Mucosa of descending colon (tissue), 3 donors: ENCODE measurements around the gene BCAT1. TPM values are rescaled to one million over a fixed set of nuclear protein-coding genes. Genes with fewer than 3 reads are reported as not detected.

Experiments
- ATAC-seq: fragments of 200-7000 bp; cut with Tn5 transposase; one replicate; pipeline ENCODE4 v1.9.1; 2020; ENCODE audit warnings: mild to moderate bottlenecking, moderate library complexity
- DNase-seq, 3 donors: peaks; one replicate each; pipeline ENCODE4 v3.0.0-alpha.2; 2020
- H3K36me3 ChIP-seq: fragments of 200-600 bp; one replicate; pipeline ENCODE4 v1.8.0; 2021; ENCODE audit warnings: low read depth, mild to moderate bottlenecking
- H3K4me1 ChIP-seq: fragments of 200-600 bp; one replicate; pipeline ENCODE4 v1.8.0; 2021; ENCODE audit warnings: low read depth, mild to moderate bottlenecking
- H3K4me3 ChIP-seq: fragments of 200-600 bp; one replicate; pipeline ENCODE4 v1.8.0; 2021; ENCODE audit warnings: mild to moderate bottlenecking
- H3K9me3 ChIP-seq: fragments of 200-600 bp; one replicate; pipeline ENCODE4 v1.8.0; 2021; ENCODE audit warnings: mild to moderate bottlenecking
- intact Hi-C, 2 donors: fragments of 100-400 bp; cut with DNase I in 1 of 2; cut with micrococcal nuclease in 1 of 2; formaldehyde crosslinking; loops; one replicate each; pipeline versions ENCODE4 v1.11.0 to v1.11.1; 2022; cut with DNase I, micrococcal nuclease
- total RNA-seq, 3 donors: library from RNA; stranded (reverse); fragmentation: NEBNext Ultra II Directional in 2 of 3; extraction: Animal tissue kit (Norgen Biotek cat#: 25700) in 2 of 3; gene quantifications; one replicate each; pipeline versions ENCODE4 v1.2.1 to v1.2.4, GENCODE V29; 2021 to 2023
- TF ChIP-seq, protein P1 (sequence below): fragments of 200-600 bp; IDR thresholded peaks from one replicate; pipeline ENCODE4 v1.8.0; 2022; ENCODE audit warnings: antibody characterized with exemption, mild to moderate bottlenecking
- donor health status: DM: no; HTN: no; CAD: no; lungs with moderate emphysema.
- donor health status: DM: no; HTN: no; CAD: no.
- donor health status: DM: no; HTN: yes; CAD: no.

BCAT1 gene
- total RNA-seq, 3 donors from 2014 or later, result 5.3 to 19.7 (median 11.1) TPM

DNA sequence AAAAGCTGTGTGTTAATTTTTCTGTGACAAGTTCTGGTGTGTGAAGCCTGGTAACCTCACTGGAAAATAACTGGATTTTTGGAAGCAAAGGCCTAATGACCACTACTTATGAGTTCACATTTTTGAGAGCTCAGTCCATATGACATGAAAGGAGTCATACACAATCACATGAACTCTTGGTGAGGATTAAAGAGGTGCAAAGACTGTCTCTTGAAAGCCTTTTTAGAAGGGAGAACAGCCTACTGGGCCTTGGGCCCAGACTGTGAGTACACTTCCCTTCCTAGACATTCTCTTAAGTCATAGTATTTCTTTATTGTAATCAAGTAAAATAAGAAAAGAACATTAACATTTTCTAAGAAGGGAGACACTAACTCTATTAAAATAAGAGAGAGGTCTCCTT, 176.1 kb downstream of the BCAT1 start:
- Histone ChIP-seq H3K4me1 (no peaks in the 10 kb centered on the region), H3K9me3 (no peaks in the 10 kb centered on the region), H3K4me3 (no peak overlapping the region), H3K36me3 (no peaks in the 10 kb centered on the region)
- TF ChIP-seq, protein P1, sequence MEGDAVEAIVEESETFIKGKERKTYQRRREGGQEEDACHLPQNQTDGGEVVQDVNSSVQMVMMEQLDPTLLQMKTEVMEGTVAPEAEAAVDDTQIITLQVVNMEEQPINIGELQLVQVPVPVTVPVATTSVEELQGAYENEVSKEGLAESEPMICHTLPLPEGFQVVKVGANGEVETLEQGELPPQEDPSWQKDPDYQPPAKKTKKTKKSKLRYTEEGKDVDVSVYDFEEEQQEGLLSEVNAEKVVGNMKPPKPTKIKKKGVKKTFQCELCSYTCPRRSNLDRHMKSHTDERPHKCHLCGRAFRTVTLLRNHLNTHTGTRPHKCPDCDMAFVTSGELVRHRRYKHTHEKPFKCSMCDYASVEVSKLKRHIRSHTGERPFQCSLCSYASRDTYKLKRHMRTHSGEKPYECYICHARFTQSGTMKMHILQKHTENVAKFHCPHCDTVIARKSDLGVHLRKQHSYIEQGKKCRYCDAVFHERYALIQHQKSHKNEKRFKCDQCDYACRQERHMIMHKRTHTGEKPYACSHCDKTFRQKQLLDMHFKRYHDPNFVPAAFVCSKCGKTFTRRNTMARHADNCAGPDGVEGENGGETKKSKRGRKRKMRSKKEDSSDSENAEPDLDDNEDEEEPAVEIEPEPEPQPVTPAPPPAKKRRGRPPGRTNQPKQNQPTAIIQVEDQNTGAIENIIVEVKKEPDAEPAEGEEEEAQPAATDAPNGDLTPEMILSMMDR, result no peak
- intact Hi-C loops, result no loop called here
- ATAC-seq (no peak), DNase-seq (no peak)

DNA sequence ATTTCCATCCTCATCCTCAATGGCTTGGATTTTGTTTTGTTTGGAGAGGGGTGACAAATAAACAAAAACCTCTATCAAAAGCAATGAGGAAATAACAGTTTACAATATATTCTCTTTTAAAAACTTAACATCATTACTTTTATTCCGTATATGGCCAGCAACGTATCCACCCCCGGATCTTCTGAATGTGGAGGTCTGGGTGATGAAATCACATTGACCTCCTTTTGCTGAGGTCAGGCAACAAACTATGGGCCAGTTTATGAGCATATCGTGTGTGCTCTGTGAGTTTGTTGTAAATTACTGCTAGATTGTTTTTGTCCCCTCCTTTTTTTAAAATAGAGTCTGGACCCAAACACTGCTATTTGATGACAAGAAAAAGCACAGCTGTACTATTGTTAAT, 178.1 kb downstream of the BCAT1 start:
- no peaks in the 10 kb centered on the region for H3K36me3 ChIP-seq
- no peaks in the 10 kb centered on the region for H3K9me3 ChIP-seq
- no peaks in the 10 kb centered on the region for H3K4me1 ChIP-seq
- TF ChIP-seq, protein P1, result no peak
- ATAC-seq (no peak), DNase-seq (no peak)
- intact Hi-C loops, result no loop called here
- H3K4me3 ChIP-seq, result no peak overlapping the region

DNA sequence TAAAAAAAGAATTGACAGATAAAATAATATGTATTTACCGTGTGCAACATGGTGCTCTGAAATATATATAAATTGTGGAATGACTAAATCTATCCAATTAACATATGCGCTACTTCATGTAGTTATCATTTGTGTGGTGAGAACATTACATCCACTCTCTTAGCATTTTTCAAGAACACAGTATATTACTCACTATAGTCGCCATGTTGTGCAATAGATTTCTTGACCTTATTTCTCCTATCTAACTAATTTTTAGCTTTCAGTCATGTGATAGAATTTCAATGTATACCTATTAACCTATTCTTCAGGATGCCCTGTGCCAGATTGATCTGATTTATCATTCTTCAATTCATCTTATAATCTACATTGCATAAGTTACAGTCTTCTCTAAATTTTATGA, 178.6 kb downstream of the BCAT1 start:
- no peaks in the 10 kb centered on the region for H3K4me1 ChIP-seq
- TF ChIP-seq, protein P1, result no peak
- no peaks in the 10 kb centered on the region for H3K9me3 ChIP-seq
- no peaks in the 10 kb centered on the region for H3K36me3 ChIP-seq
- H3K4me3 ChIP-seq, result no peak overlapping the region
- DNase-seq, result no peak
- ATAC-seq, result no peak
- intact Hi-C loops, result no loop called here

DNA sequence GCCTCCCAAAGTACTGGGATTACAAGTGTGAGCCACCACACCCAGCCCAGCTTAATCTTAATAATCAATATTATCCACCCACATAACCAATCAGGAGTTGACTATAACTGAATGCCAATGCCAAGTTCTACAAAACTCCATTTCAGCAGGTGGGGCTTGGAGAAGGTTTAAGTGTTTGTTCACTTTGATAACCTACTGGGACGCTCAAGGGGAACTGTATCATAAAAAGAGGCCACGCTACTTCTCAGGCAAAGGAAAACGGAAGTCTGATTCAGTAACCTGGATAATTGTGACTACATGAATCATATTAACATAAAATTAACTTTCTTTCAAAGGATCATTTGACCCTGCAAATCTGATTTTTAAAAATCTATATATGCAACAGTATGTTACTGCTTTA, 179.2 kb downstream of the BCAT1 start:
- DNase-seq, result no peak
- ATAC-seq, result no peak
- Histone ChIP-seq H3K4me3 (no peak overlapping the region), H3K9me3 (no peaks in the 10 kb centered on the region), H3K4me1 (no peaks in the 10 kb centered on the region), H3K36me3 (no peaks in the 10 kb centered on the region)
- TF ChIP-seq, protein P1, result no peak
- intact Hi-C loops, result no loop called here

DNA sequence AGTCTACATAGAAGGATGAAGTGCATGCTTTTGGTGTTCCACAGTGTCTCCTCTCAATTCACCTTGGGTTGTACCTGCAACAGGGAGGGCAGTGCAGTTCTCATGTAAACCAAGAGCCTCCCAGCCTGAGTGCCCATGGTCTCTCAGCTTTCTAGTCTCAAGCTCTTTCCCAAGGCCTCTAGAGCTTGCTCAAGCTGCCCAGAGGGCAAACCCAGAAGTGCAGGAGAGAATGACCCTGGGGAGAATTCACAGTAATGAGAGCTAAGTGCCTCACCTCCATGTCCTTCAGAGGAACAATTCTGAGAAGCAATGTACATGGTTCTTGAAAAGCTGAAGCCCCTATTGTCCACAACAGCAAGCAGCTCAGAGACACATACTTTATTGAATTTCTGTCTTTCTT, 180.5 kb downstream of the BCAT1 start:
- no peak for DNase-seq
- no peak for ATAC-seq
- Histone ChIP-seq H3K4me1 (no peaks in the 10 kb centered on the region), H3K36me3 (no peaks in the 10 kb centered on the region), H3K9me3 (no peaks in the 10 kb centered on the region), H3K4me3 (no peak overlapping the region)
- TF ChIP-seq, protein P1, result no peak
- intact Hi-C loops, result no loop called here

DNA sequence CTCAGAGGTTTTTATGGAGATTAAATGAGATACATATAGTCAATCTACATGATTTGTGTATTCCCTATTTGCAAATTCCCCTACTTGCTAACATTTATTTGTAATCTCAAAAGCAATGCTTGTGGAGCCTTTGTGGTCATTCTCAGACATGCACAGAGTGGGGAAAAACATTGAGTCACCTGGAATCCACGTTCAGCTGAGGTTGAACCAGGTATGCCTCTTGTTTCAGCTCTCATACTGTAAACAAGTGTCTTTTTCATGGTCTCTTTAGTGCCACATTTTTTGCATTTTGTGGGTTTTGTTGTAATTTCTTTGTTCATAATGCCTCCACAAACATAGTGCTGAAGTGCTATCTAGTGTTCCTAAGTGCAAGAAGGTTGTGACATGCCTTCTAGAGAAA, 181.9 kb downstream of the BCAT1 start:
- no peaks in the 10 kb centered on the region for H3K9me3 ChIP-seq
- no peaks in the 10 kb centered on the region for H3K36me3 ChIP-seq
- no peak overlapping the region for H3K4me3 ChIP-seq
- no peak for ATAC-seq
- TF ChIP-seq, protein P1, result no peak
- intact Hi-C loops, result no loop called here
- DNase-seq, result no peak
- H3K4me1 ChIP-seq, result no peaks in the 10 kb centered on the region
